HUES6 (cell line): ENCODE results near the gene ZBTB24.

Experiments
- H3K27ac ChIP-seq: 2 replicates; pipeline ENCODE4 v1.7.0; 2013; ENCODE audit warnings: low read depth, mild to moderate bottlenecking, low read length, inconsistent platforms
- H3K27me3 ChIP-seq: 2 replicates; pipeline ENCODE4 v1.6.1; 2013; ENCODE audit warnings: low read length; ENCODE audit not compliant: control insufficient read depth, insufficient read depth
- H3K36me3 ChIP-seq: 2 replicates; pipeline ENCODE4 v1.6.1; 2013; ENCODE audit warnings: low read length; ENCODE audit not compliant: control insufficient read depth, insufficient read depth
- H3K4me1 ChIP-seq: 2 replicates; pipeline ENCODE4 v1.6.1; 2013; ENCODE audit warnings: low read length; ENCODE audit not compliant: control insufficient read depth, insufficient read depth
- H3K4me3 ChIP-seq: 2 replicates; pipeline ENCODE4 v1.5.1; 2013; ENCODE audit warnings: low read depth, low read length
- H3K9ac ChIP-seq: one replicate; pipeline ENCODE4 v1.6.1; 2013; ENCODE audit warnings: mild to moderate bottlenecking, low read length
- H3K9me3 ChIP-seq: 2 replicates; pipeline ENCODE4 v1.6.1; 2013; ENCODE audit warnings: low read depth, low read length; ENCODE audit not compliant: control insufficient read depth, insufficient read depth

The ZBTB24 gene

DNA sequence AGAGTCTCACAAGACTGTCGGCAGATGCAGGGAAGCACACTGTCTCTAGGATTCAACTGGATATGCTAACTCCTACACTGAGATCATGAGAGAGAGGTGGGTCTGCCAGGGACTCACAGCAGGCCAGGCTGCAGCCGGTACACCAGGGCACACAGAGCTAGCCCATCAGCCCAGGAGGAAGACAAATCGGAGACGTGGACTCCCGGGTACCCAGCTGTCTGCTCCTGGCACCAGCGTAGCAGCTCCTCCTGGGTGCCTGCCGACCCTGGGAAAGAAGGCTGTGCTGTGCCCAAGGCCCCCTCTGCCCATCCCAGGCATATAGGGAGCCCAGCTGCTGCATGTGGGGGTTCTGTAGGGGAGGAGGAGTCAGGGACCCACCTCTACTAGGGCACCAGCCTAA, 34.4 kb downstream of the ZBTB24 start:
- H3K9me3 ChIP-seq = no peaks in the 10 kb centered on the region
- no peaks in the 10 kb centered on the region for H3K27me3 ChIP-seq
- no peak overlapping the region for H3K4me3 ChIP-seq
- peaks cover 68% of the 10 kb centered on the region for H3K36me3 ChIP-seq
- H3K27ac ChIP-seq = no peak overlapping the region
- H3K4me1 ChIP-seq = no peaks in the 10 kb centered on the region
- no peak overlapping the region for H3K9ac ChIP-seq

DNA sequence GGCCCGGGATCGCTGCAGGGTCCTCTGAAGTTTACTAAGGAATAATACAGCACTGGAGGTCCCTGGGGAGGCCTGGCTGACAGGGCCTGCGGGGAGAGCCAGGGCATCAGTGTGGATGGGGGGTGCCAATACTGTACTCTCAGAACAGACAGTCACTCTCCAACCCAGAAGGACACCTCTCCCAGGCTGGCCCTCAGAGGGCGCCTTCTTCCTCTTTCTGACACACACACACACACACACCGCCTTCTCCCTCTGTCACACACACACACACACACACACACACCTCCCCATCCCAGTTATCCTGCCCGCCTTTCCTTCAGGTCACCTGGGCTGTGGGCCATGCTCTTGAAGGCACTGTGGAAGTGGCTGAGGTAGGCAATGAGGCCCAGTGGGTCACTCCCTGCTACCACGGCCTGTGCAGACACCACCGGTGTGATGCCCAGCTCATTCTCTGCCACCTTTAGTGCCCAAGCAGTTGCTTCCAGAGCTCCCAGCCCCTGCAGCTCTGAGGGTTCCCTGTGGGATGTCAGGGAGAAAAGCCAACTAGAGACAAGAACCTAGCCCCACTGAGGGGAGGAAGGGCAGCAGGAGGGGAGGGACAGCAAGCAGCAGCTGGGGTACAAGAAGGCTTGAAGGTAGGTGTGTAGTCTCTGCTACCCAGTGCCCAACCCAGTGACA, 35.0 kb downstream of the ZBTB24 start:
- no peaks in the 10 kb centered on the region for H3K27me3 ChIP-seq
- H3K27ac ChIP-seq = no peak overlapping the region
- H3K4me3 ChIP-seq = no peak overlapping the region
- H3K9me3 ChIP-seq = no peaks in the 10 kb centered on the region
- H3K4me1 ChIP-seq = no peaks in the 10 kb centered on the region
- H3K36me3 ChIP-seq = peaks cover 68% of the 10 kb centered on the region
- H3K9ac ChIP-seq = no peak overlapping the region

DNA sequence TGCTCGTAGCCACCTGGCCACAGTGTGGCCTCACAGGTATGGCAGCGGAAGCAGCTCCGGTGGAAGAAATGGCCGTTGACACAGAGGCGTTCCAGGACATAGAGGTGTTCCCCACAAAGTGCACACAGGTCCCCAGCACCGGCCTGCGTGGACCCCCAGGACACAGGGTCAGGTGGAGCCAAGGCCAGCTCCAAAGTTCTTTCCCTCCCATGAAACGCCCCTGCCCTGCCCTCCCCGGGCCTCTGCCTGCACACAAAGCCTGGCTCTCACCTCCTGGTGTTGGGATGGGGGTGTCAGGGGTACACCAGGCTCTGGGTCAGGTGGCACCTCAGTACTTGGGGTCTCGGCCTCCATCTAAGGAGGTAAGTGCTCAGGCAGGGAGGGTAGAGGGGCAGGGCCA, 35.9 kb downstream of the ZBTB24 start:
- no peaks in the 10 kb centered on the region for H3K4me1 ChIP-seq
- peaks cover 72% of the 10 kb centered on the region for H3K36me3 ChIP-seq

DNA sequence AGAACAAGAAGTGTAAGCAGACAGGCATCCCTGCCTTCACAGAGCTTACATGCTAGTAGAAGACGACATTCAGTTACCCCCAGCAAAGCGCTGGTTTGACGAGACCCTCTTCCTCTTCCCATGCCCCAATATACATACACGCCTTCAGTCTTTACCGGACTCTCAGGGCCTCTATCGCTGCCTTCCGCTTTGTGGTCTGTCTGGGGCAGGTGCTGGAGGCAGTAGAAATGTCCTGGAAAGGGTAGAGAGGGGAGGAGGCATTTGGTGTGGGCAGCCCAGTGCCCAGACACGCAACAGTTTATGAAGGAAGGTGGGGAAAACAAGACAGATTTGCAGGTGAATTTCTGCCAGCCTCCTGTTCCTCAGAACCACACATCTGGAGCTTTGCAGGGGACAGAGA, 36.5 kb downstream of the ZBTB24 start:
- Histone ChIP-seq H3K36me3 (peaks cover 67% of the 10 kb centered on the region), H3K4me1 (peaks cover 5% of the 10 kb centered on the region; the same call in 1 of the 2 replicates), H3K4me3 (no peak overlapping the region), H3K9ac (no peak overlapping the region), H3K27me3 (no peaks in the 10 kb centered on the region), H3K9me3 (no peaks in the 10 kb centered on the region), H3K27ac (no peak overlapping the region)

More for the DNA sequence above, 35.9 kb downstream of the ZBTB24 start:
- Histone ChIP-seq H3K9me3 (no peaks in the 10 kb centered on the region), H3K27me3 (no peaks in the 10 kb centered on the region), H3K9ac (no peak overlapping the region), H3K4me3 (no peak overlapping the region), H3K27ac (no peak overlapping the region)

DNA sequence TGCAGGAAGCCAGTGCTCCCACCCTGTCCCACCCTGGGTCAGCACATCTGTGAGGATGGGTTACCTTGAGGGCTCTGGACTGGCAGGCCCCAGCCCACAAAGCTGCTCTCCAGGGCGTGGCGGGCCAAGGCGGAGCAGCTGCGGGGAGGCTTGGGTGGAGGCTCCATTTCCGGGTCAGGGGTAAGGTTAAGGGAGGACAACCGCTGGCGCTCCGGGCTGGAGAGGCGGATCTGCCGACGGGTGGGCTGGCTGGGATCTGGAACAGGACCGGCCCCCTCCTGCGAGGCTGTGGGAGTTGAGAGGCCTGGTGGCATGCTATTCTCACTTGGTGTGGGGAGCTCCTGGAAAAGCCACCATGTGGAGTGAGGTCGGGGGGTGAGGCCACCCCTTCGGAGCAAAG, 36.9 kb downstream of the ZBTB24 start:
- no peaks in the 10 kb centered on the region for H3K9me3 ChIP-seq
- no peak overlapping the region for H3K27ac ChIP-seq
- peaks cover 65% of the 10 kb centered on the region for H3K36me3 ChIP-seq
- no peak overlapping the region for H3K9ac ChIP-seq
- peaks cover 8% of the 10 kb centered on the region; the same call in 1 of the 2 replicates for H3K4me1 ChIP-seq
- H3K27me3 ChIP-seq = no peaks in the 10 kb centered on the region
- no peak overlapping the region for H3K4me3 ChIP-seq

DNA sequence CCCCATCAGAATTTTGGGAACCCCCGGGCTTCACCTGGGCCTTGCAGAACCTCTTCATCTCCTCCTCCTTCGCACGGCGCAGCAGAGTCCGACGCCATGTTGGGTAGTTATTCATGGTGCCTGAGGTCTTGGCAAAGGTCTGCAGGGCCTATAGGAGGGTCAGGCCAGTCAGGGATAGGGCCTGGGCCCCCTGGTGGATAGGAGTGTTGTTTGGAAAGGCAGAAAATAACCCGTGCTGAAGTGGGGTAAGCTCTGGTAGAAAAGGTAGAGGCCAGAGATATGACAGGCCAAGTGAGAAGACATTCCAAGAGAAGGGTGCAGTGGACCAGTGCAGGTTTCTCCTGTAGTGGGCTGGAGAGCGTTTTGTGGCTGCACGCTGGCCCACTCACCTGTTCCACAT, 37.6 kb downstream of the ZBTB24 start:
- Histone ChIP-seq H3K4me1 (peaks cover 8% of the 10 kb centered on the region; the same call in 1 of the 2 replicates), H3K9ac (no peak overlapping the region), H3K36me3 (peaks cover 59% of the 10 kb centered on the region), H3K9me3 (no peaks in the 10 kb centered on the region), H3K27ac (no peak overlapping the region), H3K27me3 (no peaks in the 10 kb centered on the region), H3K4me3 (no peak overlapping the region)

DNA sequence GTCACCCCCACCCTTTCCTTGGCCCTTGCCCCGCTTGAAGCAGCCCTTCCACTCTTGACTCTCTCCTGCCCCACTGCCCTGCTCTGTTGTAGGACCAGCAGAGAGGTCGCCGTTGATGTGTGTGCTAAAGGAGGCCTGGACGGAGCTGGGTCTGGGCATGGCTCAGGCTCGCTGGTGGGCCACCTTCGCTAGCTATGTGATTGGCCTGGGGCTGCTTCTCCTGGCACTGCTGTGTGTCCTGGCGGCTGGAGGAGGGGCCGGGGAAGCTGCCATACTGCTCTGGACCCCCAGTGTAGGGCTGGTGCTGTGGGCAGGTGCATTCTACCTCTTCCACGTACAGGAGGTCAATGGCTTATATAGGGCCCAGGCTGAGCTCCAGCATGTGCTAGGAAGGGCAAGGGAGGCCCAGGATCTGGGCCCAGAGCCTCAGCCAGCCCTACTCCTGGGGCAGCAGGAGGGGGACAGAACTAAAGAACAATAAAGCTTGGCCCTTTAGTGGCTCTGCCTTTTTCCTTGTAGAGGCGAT, 39.5 kb downstream of the ZBTB24 start:
- H3K9me3 ChIP-seq = no peaks in the 10 kb centered on the region
- no peak overlapping the region for H3K9ac ChIP-seq
- H3K4me3 ChIP-seq = no peak overlapping the region
- H3K27ac ChIP-seq = no peak overlapping the region
- H3K36me3 ChIP-seq = peaks cover 55% of the 10 kb centered on the region
- peaks cover 5% of the 10 kb centered on the region; the same call in 1 of the 2 replicates for H3K27me3 ChIP-seq
- H3K4me1 ChIP-seq = peaks cover 8% of the 10 kb centered on the region; the same call in 1 of the 2 replicates

DNA sequence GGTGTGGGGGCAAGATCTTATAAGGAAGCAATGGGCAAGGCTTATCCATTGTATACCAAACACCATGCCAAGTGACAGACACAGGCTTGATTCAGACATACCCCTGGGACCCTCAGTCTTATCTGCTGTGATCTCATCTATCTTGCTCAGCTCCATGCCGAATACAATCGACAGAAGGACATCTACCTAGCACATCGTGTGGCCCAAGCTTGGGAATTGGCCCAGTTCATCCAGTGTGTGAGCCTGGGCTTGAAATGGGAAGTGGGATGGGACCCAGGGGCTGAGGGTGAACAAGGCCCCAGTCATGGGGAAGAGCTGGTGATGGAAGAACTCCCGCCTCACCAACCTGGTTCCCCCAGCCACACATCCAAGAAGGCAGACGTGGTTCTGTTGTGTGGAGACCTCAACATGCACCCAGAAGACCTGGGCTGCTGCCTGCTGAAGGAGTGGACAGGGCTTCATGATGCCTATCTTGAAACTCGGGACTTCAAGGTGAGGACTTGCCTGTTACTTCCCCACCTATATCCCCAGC, 40.6 kb downstream of the ZBTB24 start:
- peaks cover 8% of the 10 kb centered on the region; the same call in 1 of the 2 replicates for H3K4me1 ChIP-seq
- H3K27me3 ChIP-seq = peaks cover 5% of the 10 kb centered on the region; the same call in 1 of the 2 replicates
- peaks cover 53% of the 10 kb centered on the region for H3K36me3 ChIP-seq
- no peak overlapping the region for H3K4me3 ChIP-seq
- no peak overlapping the region for H3K27ac ChIP-seq
- no peaks in the 10 kb centered on the region for H3K9me3 ChIP-seq
- H3K9ac ChIP-seq = no peak overlapping the region

DNA sequence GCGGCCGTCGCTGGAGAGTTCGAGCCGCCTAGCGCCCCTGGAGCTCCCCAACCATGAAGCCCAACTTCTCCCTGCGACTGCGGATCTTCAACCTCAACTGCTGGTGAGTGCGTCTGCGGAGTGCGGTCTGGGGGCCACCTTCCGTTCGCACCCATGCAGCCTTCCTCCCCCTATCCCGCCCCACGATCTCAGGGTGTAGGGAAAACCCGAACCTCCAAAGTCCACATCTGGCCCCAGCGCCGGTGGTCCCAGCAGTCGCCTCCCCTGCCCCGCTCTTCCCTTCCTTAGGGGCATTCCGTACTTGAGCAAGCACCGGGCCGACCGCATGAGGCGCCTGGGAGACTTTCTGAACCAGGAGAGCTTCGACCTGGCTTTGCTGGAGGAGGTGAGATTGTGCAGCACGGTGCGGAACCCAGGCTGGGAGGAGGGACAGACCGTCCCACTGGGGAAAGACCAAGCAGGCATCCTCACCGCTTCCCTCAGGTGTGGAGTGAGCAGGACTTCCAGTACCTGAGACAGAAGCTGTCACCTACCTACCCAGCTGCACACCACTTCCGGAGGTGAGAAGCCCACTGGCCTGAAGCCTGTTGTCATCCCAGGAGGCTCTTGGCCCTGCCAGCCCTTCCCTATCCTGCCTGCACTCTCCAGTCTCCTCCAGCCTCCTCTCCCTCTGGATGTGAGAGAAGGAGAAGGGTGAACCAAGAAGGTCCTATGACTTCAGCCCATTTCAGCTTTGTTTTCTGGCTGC, 41.8 kb downstream of the ZBTB24 start:
- Histone ChIP-seq H3K4me3 (peak overlapping the region; percentile 88), H3K4me1 (peaks cover 8% of the 10 kb centered on the region; the same call in 1 of the 2 replicates), H3K9me3 (no peaks in the 10 kb centered on the region), H3K36me3 (peaks cover 41% of the 10 kb centered on the region), H3K27ac (peak overlapping the region; percentile 59; the same call in 1 of the 2 replicates), H3K27me3 (peaks cover 5% of the 10 kb centered on the region; the same call in 1 of the 2 replicates), H3K9ac (peak overlapping the region; percentile 85)

DNA sequence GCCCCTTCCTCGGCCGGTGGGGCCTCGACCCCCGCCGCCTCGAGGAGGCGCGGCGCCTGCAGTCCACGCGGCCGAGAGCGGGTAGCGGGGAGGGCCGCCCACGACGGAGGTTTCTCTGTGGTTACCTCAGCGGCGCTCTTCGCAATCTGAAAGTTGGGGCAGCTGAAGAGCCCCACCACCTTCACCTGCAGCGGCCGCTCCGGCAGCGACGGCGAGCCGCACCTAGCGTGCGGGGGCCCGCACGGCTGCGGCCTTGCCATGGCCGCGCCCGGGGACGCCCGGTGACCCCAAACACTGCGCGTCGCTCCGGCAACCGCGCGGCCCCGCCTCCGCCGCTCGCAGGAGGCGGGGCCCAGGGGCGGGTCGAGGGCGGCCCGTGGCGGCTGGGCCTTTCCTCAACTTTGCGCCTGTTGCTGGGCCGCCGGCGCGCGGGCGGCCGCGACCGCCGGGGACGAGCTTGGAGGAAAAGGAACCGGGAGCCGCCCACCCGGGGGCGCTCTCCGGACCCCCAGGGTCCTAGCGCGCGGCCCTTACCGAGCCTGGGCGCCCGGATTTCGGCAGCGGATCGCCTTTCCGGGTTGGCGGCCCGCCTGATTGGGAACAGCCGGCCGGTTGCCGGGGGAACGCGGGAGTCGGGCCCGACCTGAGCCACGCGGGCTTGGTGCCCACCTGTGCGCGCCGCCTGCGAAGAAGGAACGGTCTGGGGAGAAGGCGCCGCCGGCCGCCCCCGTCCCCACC, 42.5 kb downstream of the ZBTB24 start, which contains the start of the genes PPIL6 and SMPD2:
TSS of gene PPIL6 (minus strand) at position 298 of the 738 bp plus-strand sequence. CDS start at position 260, 38 bp downstream.
TSS of gene SMPD2 (plus strand) at position 394 of the 738 bp plus-strand sequence. CDS start 398 bp downstream, outside the sequence.
- H3K27ac ChIP-seq = peak within 1 kb of the TSS; percentile 59; the same call in 1 of the 2 replicates

More for the DNA sequence above, 42.5 kb downstream of the ZBTB24 start, which contains the start of the genes PPIL6 and SMPD2:
- Histone ChIP-seq H3K9me3 (no peaks in the 10 kb centered on the region), H3K9ac (peak within 1 kb of the TSS; percentile 85), H3K27me3 (peaks cover 5% of the 10 kb centered on the region; the same call in 1 of the 2 replicates), H3K4me3 (peak within 1 kb of the TSS; percentile 88), H3K4me1 (peaks cover 8% of the 10 kb centered on the region; the same call in 1 of the 2 replicates), H3K36me3 (peaks cover 34% of the 10 kb centered on the region)
